AG08395 (cell line): ENCODE results near the gene HAS3.
"Not testable (repeated sequence)": the region's sequence is repeated elsewhere in the genome, so short reads cannot be mapped to it uniquely, and the experiment has no call there.

Source experiments
- DNase-seq: peaks from one replicate; pipeline ENCODE4 v3.0.0; 2012; ENCODE audit warnings: mixed read lengths, low spot score

The HAS3 gene

DNA sequence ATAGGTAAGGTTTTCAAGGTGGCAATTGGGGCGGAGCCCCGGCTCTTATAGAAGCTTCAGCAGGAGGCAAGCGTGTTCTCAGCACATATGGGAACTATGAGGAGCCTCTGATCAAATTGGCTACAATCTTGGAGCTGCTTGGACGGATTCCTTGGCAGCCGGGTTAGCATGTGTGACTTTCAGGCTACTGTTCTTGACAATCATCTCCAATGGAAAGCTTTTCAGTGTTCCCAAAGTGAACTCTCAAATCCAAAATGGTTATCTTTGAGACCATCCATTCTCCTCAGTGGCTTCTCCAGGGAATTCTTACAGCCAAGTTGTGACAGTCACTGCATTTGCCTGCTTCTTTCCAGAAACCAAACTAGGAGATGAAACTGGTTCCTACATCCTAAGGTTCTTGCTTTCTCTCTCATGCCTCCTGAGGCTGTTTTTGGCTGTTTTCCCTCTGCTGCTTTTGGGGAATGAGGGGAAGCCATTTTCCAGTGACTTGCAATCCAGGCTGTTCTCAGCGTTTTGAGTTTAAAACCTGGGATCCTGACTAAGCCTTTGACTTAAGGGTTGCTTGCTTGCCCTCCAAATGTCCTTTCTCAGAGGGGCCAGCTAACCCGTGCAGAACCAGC lies 10.9 kb downstream of the HAS3 start:
- no peak for DNase-seq

DNA sequence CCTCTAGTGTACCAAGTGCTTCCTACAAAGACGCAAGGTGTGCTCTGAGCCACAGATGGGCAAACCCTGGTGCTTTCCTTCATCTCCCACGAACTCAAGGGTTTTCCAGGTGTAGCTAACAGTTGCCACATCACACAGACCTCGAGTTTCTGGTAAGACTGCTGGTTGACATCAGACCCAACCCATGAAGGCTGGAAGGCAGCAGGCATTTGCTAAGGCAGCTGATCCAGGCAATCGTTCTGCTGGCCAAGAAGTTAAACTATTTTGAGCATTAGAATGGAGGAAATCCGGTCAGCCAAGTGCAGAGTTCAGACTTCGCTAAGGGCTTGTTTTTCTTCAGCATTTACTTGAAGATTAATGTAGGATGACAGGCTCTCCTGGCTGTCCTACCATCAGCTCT lies 11.5 kb downstream of the HAS3 start:
- DNase-seq, result no peak

DNA sequence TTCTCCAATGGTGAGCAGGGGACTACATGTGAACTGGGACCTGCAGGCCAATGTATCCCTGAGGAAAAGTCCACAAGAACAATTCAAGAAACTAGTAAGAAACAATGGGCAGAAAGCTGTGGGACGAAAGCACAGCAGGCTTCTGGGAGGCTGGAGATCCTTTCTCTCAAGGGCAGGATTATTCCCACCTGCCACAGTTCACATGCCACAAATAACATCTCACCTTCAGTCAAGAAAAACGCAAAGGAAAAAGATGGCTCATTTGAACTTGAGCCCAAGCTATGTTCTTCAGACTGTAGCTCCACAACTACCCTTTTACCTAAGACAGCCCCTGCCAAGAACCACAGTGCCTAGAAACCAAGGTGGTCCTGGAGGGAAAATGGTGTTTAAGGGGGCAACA lies 13.0 kb downstream of the HAS3 start:
- no peak for DNase-seq

GRCh38 chr16:69118994-69119393 lies 13.5 kb downstream of the HAS3 start:
- DNase-seq, result no peak

DNA sequence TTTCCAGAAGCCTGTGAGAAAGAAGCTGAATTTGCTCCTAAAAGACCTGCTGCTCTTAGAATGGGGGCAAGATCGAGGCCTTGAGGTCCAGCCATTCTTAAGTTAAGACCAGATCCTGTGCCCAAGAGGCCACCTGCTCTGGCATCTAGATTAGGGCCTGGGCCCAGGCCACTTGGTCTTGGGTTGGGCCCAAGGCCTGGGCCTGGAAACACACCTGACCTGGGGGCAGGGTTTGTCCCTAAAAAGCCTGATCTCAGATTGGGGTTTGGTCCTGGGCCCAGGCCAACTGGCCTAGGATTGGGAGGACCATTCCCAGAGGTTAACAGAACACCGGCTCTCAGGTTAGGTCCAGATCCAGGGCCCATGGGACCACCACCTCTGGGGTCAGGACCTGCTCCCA lies 14.1 kb downstream of the HAS3 start:
- DNase-seq, result no peak

DNA sequence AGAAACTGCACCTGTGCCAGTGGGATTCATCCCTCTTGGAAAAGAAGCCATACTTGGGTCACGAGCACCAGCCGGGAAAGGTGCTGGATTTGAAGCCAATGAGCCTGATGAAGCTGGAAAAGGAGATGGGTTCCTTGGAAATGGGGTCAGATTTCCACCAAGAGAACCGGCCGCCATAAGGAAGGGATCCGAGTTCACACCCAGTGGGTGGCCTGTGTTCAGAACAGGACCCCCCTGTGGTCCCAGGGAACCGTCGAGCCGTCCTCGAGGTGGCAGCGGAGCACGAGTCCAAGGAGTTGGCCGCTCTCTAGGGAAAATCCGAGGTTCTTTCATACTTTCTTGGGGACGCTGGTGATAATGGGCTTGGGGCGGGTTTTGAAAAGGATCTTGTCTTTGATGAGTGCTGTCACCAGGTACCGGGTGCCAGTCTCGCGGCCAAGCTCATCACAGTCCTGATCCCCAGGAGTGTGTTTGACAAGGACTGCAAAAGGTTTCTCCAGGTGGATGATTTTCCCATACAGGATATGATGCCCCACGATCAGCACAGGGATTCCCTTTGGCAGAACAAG lies 14.7 kb downstream of the HAS3 start:
- no peak for DNase-seq

- DNase-seq, result peak; percentile 59
These were observed 18.5 kb downstream of the HAS3 start for GRCh38 chr16:69123910-69124309.

DNA sequence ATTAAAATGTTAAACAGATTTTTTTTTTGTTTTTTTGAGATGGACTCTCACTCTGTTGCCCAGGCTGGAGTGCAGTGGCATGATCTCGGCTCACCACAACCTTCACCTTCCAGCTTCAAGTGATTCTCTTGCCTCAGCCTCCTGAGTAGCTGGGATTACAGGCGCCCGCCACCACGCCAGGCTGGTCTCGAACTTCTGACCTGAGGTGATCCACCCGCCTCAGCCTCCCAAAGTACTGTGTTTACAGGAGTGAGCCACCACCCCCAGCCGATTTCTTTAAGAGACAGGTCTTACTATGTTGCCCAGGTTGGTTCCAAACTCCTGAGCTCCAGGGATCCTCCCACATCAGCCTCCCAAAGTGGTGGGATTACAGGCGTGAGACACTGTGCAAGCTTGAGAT lies 19.0 kb downstream of the HAS3 start:
- not testable (repeated sequence) for DNase-seq

GRCh38 chr16:69124961-69125360 lies 19.5 kb downstream of the HAS3 start:
- DNase-seq, result not testable (repeated sequence)

- no peak for DNase-seq
These were observed 20.8 kb downstream of the HAS3 start for GRCh38 chr16:69126221-69126620.

DNA sequence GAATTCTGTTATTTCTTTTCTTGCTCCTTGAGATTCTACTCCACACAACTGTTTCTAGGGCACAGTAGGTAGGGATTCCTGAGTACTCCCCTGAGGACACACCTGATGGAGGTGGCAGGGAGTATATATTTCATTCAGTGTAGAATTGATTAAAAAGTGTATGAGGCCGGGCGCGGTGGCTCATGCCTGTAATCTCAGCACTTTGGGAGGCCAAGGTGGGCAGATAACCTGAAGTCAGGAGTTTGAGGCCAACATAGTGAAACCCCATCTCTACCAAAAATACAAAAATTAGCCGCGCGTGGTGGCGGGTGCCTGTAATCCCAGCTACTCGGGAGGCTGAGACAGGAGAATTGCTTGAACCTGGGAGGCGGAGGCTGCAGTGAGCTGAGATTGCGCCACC lies 21.3 kb downstream of the HAS3 start:
- DNase-seq, result not testable (repeated sequence)

DNA sequence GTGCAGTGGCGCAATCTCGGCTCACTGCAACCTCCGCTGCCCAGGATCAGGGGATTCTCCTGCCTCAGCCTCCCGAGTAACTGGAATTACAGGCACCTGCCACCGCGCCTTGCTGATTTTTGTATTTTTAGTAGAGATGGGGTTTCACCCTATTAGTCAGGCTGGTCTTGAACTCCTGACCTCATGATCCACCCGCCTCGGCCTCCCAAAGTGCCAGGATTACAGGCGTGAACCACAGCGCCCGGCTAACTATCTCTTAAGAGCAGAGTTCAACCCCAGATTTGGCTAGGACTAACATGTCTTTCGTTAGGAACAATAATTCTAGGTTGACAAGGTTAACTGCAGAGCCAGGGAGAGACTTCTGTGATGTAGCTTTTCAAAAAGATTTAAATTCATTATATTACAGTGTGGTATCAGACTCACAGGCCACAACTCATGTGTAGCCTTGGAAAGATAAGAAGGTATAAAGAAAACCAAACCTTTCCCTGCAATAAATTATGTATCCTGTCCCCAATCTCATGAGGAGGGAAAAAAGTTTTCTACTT lies 22.6 kb downstream of the HAS3 start:
- no peak for DNase-seq

- no peak for DNase-seq
These were observed 25.0 kb downstream of the HAS3 start for GRCh38 chr16:69130461-69130860.

- peak; percentile 57 for DNase-seq
These were observed 25.9 kb downstream of the HAS3 start for GRCh38 chr16:69131167-69131838.

GRCh38 chr16:69131839-69132423 lies 26.5 kb downstream of the HAS3 start:
- peak; percentile 94 for DNase-seq

GRCh38 chr16:69132424-69133252 lies 27.2 kb downstream of the HAS3 start, which contains the start of the genes CHTF8 and UTP4:
CHTF8 (minus strand) TSS chr16:69132588; CDS start chr16:69121458, 11,130 bp downstream.
UTP4 (plus strand) TSS chr16:69132649; CDS start chr16:69133460, 811 bp downstream.
- DNase-seq, result peak; percentile 92

- no peak for DNase-seq
These were observed 28.0 kb downstream of the HAS3 start for GRCh38 chr16:69133373-69133954.

DNA sequence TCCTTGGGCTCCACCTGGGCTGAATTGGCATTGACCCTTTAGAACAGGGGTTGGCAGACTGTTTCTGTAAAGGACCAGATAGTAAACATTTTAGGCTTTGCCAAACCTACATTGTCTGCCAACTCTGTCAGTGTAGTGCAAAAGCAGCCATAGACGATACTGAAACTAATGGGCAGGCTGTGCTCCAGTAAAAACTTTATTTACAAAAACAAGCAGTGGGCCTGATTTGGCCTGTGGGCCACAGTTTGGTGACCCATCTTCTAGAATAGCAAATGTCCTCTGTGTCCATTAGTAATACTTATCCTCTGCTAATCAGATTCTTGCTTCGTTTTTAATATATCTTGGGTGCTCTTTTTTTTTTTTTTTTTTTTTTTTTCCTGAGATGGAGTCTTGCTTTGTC lies 33.2 kb downstream of the HAS3 start:
- no peak for DNase-seq

GRCh38 chr16:69139464-69139863 lies 34.0 kb downstream of the HAS3 start:
- DNase-seq, result not testable (repeated sequence)

- no peak for DNase-seq
These were observed 35.6 kb downstream of the HAS3 start for GRCh38 chr16:69141014-69141413.

DNA sequence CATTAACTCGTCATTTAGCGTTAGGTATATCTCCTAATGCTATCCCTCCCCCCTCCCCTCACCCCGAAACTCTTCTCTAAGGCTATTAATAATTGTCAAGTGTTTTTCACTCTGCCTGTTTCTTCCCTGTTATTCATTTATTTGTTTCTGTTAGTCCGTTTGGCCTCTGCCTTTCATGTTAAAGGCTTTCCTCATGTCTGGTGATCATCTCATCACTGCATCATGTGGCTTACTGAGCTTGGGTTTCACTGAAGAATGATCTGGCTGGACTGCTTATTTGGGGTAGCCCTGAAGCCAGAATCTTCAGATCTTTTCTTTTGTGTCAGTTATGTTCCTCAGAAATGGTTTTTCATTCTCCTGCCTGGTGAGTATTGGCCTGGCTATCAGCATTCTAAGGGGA lies 36.5 kb downstream of the HAS3 start:
- DNase-seq, result no peak
